H9 (cell line): ENCODE measurements around the gene FAM53C. TPM values are rescaled to one million over a fixed set of nuclear protein-coding genes. Genes with fewer than 3 reads are reported as not detected.

Experiments
- DNase-seq: peaks from one replicate; pipeline ENCODE4 v3.0.0-alpha.2; 2017
- H2AFZ ChIP-seq: one replicate; pipeline ENCODE4 v1.6.1; 2013; ENCODE audit warnings: mild to moderate bottlenecking, low read length, control low read depth, moderate library complexity
- H2AK5ac ChIP-seq: 2 replicates; pipeline ENCODE4 v1.6.1; 2013; ENCODE audit warnings: low read length, control low read depth, mixed read lengths; ENCODE audit not compliant: insufficient read length
- H2BK120ac ChIP-seq: one replicate; pipeline ENCODE4 v1.6.1; 2013; ENCODE audit warnings: low read depth, mild to moderate bottlenecking, low read length, control low read depth, inconsistent platforms; ENCODE audit not compliant: poor library complexity, severe bottlenecking
- H2BK12ac ChIP-seq: 2 replicates; pipeline ENCODE4 v1.6.1; 2013; ENCODE audit warnings: low read length, control low read depth, mixed read lengths, low read depth; ENCODE audit not compliant: insufficient read length
- H2BK15ac ChIP-seq: 2 replicates; pipeline ENCODE4 v1.6.1; 2013; ENCODE audit warnings: low read depth, low read length, control low read depth
- H2BK20ac ChIP-seq: one replicate; pipeline ENCODE4 v1.6.1; 2013; ENCODE audit warnings: low read depth, mild to moderate bottlenecking, low read length, control low read depth, inconsistent platforms; ENCODE audit not compliant: poor library complexity, severe bottlenecking
- H2BK5ac ChIP-seq: 2 replicates; pipeline ENCODE4 v1.6.1; 2013; ENCODE audit warnings: low read length, control low read depth, mixed read lengths; ENCODE audit not compliant: insufficient read length
- H3K14ac ChIP-seq: 2 replicates; pipeline ENCODE4 v1.6.1; 2013; ENCODE audit warnings: low read length, control low read depth; ENCODE audit not compliant: insufficient read depth
- H3K18ac ChIP-seq: 2 replicates; pipeline ENCODE4 v1.6.1; 2013; ENCODE audit warnings: low read depth, mild to moderate bottlenecking, mixed read lengths, low read length, control low read depth; ENCODE audit not compliant: insufficient read length
- H3K23ac ChIP-seq: 2 replicates; pipeline ENCODE4 v1.6.1; 2013; ENCODE audit warnings: low read length, control low read depth, mixed read lengths, low read depth; ENCODE audit not compliant: insufficient read length
- H3K23me2 ChIP-seq: 2 replicates; pipeline ENCODE4 v1.6.1; 2013; ENCODE audit warnings: low read depth, mild to moderate bottlenecking, mixed read lengths, low read length, control low read depth; ENCODE audit not compliant: insufficient read length, poor library complexity, severe bottlenecking
- H3K27ac ChIP-seq: 2 replicates; pipeline ENCODE4 v1.5.1; 2013; ENCODE audit warnings: low read length, control low read depth, mixed read lengths, low read depth; ENCODE audit not compliant: insufficient read length
- H3K27me3 ChIP-seq: 2 replicates; pipeline ENCODE4 v1.6.1; 2013; ENCODE audit warnings: low read length, control low read depth, inconsistent platforms; ENCODE audit not compliant: insufficient read depth
- H3K4ac ChIP-seq: 2 replicates; pipeline ENCODE4 v1.6.1; 2013; ENCODE audit warnings: low read depth, mild to moderate bottlenecking, control low read depth, inconsistent platforms, low read length, moderate library complexity
- H3K4me1 ChIP-seq: 2 replicates; pipeline ENCODE4 v1.6.1; 2013; ENCODE audit warnings: low read length, control low read depth, inconsistent platforms; ENCODE audit not compliant: insufficient read depth
- H3K4me2 ChIP-seq: 2 replicates; pipeline ENCODE4 v1.6.1; 2013; ENCODE audit warnings: low read length, control low read depth, mixed read lengths; ENCODE audit not compliant: insufficient read length, insufficient read depth
- H3K56ac ChIP-seq: 2 replicates; pipeline ENCODE4 v1.6.1; 2013; ENCODE audit warnings: low read depth, mild to moderate bottlenecking, mixed read lengths, low read length, control low read depth; ENCODE audit not compliant: insufficient read length
- H3K79me1 ChIP-seq: 2 replicates; pipeline ENCODE4 v1.6.1; 2013; ENCODE audit warnings: low read depth, mild to moderate bottlenecking, moderate library complexity, low read length, control low read depth, inconsistent platforms; ENCODE audit not compliant: insufficient read depth, poor library complexity, severe bottlenecking
- H3K79me2 ChIP-seq: 2 replicates; pipeline ENCODE4 v1.6.1; 2013; ENCODE audit warnings: low read length, control low read depth, inconsistent platforms; ENCODE audit not compliant: insufficient read depth
- H3K9ac ChIP-seq: 2 replicates; pipeline ENCODE4 v1.6.1; 2013; ENCODE audit warnings: low read length, control low read depth, mixed read lengths; ENCODE audit not compliant: insufficient read length; ENCODE audit errors: extremely low read depth
- H3K9me3 ChIP-seq: one replicate; pipeline ENCODE4 v1.6.1; 2013; ENCODE audit warnings: low read depth, low read length, inconsistent platforms; ENCODE audit not compliant: control insufficient read depth
- H3T11ph ChIP-seq: one replicate; pipeline ENCODE4 v1.6.1; 2013; ENCODE audit warnings: mild to moderate bottlenecking, low read length, control low read depth, inconsistent platforms
- H4K20me1 ChIP-seq: one replicate; pipeline ENCODE4 v1.6.1; 2013; ENCODE audit not compliant: control insufficient read depth, insufficient read length, insufficient read depth
- H4K5ac ChIP-seq: 2 replicates; pipeline ENCODE4 v1.6.1; 2013; ENCODE audit warnings: low read depth, mild to moderate bottlenecking, mixed read lengths, low read length, control low read depth; ENCODE audit not compliant: insufficient read length
- H4K8ac ChIP-seq: replicated peaks from 2 replicates; pipeline ENCODE4 v1.6.1; 2013; ENCODE audit warnings: low read length, control low read depth, mixed read lengths, low read depth; ENCODE audit not compliant: insufficient read length
- H4K91ac ChIP-seq: 2 replicates; pipeline ENCODE4 v1.6.1; 2013; ENCODE audit warnings: low read depth, mild to moderate bottlenecking, moderate library complexity, mixed read lengths, low read length, control low read depth; ENCODE audit not compliant: insufficient read length
- H3K27ac Mint-ChIP-seq, 3 experiments: 2 replicates in 2 of 3; 3 replicates in 1 of 3; pipeline ENCODE4 v1.8.0; 2020 to 2021; ENCODE audit warnings: mixed read lengths in 3 of 3, mild to moderate bottlenecking in 1 of 3, moderate library complexity in 1 of 3
- H3K27me3 Mint-ChIP-seq: 2 replicates; pipeline ENCODE4 v1.8.0; 2021; ENCODE audit warnings: low read depth, mild to moderate bottlenecking, moderate library complexity, mixed read lengths
- H3K36me3 Mint-ChIP-seq, 3 experiments: 2 replicates in 2 of 3; 3 replicates in 1 of 3; pipeline ENCODE4 v1.8.0; 2020 to 2021; ENCODE audit warnings: low read depth in 3 of 3, mixed read lengths in 3 of 3; ENCODE audit not compliant: insufficient read depth in 1 of 3
- H3K4me1 Mint-ChIP-seq, 2 experiments: 2 replicates each; pipeline ENCODE4 v1.8.0; 2020; ENCODE audit warnings: mixed read lengths in 2 of 2
- H3K4me3 Mint-ChIP-seq, 2 experiments: 2 replicates in 1 of 2; 3 replicates in 1 of 2; pipeline ENCODE4 v1.8.0; 2020 to 2021; ENCODE audit warnings: mild to moderate bottlenecking in 2 of 2, mixed read lengths in 2 of 2, moderate library complexity in 1 of 2
- H3K9me3 Mint-ChIP-seq, 2 experiments: 2 replicates in 1 of 2; 3 replicates in 1 of 2; pipeline ENCODE4 v1.8.0; 2020; ENCODE audit warnings: mild to moderate bottlenecking in 2 of 2, mixed read lengths in 2 of 2, moderate library complexity in 1 of 2
- CTCF ChIP-seq: fragments of 200-600 bp; sonication (generic); conservative IDR thresholded peaks from 3 replicates; pipeline ENCODE4 v1.8.0; 2021; ENCODE audit warnings: antibody characterized with exemption, mild to moderate bottlenecking
- WGBS: extraction: QIAGEN DNeasy Blood & Tissue Kit; methylation state at CpG from one replicate; pipeline ENCODE4 v1.1.7; 2013; ENCODE audit warnings: missing lambda C conversion rate, low lambda C conversion rate, mixed read lengths; ENCODE audit not compliant: insufficient read length; ENCODE audit errors: extremely low coverage; 5-methylcytosine and 5-hydroxymethylcytosine counted together
- total RNA-seq: library from RNA; stranded (reverse); gene quantifications from 2 replicates; pipeline ENCODE4 v1.2.1, GENCODE V29; 2021

The FAM53C gene
- total RNA-seq, 1 experiment from 2014 or later: 59.6 TPM

DNA sequence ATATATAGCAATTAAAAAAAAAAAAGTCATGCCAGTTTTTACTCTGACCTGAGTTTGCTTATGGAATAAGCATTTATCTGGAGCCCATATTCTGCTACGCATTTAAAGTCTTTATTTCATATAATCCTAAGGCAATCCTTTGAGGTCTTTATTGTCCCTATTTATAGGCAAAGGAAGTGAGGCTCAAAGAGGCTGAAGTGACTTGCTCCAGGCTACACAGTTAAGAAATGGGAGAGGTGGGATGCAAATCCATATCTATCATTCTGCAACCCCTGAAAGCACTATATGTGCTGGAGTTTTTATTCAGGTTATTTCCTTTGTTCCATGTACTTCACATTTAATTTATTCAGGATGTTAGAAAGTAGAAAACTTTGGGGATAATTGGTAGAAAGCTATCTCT, 26.5 kb downstream of the FAM53C start:
- H4K20me1 ChIP-seq: no peaks in the 10 kb centered on the region
- H3K4me3 Mint-ChIP-seq: no peak overlapping the region

More for the DNA sequence above, 26.5 kb downstream of the FAM53C start:
- H3K4me2 ChIP-seq: no peak overlapping the region
- H3K36me3 Mint-ChIP-seq: no peaks in the 10 kb centered on the region
- no peak for TF ChIP-seq CTCF
- no peak overlapping the region for H3K27ac Mint-ChIP-seq
- H4K5ac ChIP-seq: no peak overlapping the region
- H2AK5ac ChIP-seq: no peak overlapping the region
- no peaks in the 10 kb centered on the region for H3K9me3 Mint-ChIP-seq
- H3K14ac ChIP-seq: no peak overlapping the region
- whole genome bisulfite sequencing: no CpG with 5 or more reads among the region's 1 CpG
- H3K23me2 ChIP-seq: no peaks in the 10 kb centered on the region
- no peaks in the 10 kb centered on the region for H3K4me1 ChIP-seq
- no peak overlapping the region for H3K27ac ChIP-seq
- H4K8ac ChIP-seq: no peak overlapping the region
- H3K9ac ChIP-seq: no peak overlapping the region
- no peaks in the 10 kb centered on the region for H3K27me3 ChIP-seq
- H2BK12ac ChIP-seq: no peak overlapping the region
- peaks cover 11% of the 10 kb centered on the region; the same call in 1 of the 2 replicates for H3K79me2 ChIP-seq
- DNase-seq: no peak
- no peak overlapping the region for H2BK120ac ChIP-seq
- H2BK5ac ChIP-seq: no peak overlapping the region
- H3K18ac ChIP-seq: no peak overlapping the region
- no peak overlapping the region for H3T11ph ChIP-seq
- H2BK15ac ChIP-seq: no peak overlapping the region
- no peak overlapping the region for H2AFZ ChIP-seq
- peaks cover 6 to 10% of the 10 kb centered on the region in 2 experiments; a peak in 3 of 4 replicates for H3K4me1 Mint-ChIP-seq
- H3K4ac ChIP-seq: no peak overlapping the region
- H3K56ac ChIP-seq: no peak overlapping the region
- no peaks in the 10 kb centered on the region for H3K9me3 ChIP-seq
- no peak overlapping the region for H4K91ac ChIP-seq
- no peak overlapping the region for H3K23ac ChIP-seq
- no peaks in the 10 kb centered on the region for H3K27me3 Mint-ChIP-seq
- no peak overlapping the region for H2BK20ac ChIP-seq
- H3K79me1 ChIP-seq: peaks cover 7% of the 10 kb centered on the region
